GM12892 (cell line): ENCODE results near the gene C1QTNF4.

Source experiments
- POLR2A ChIP-seq: IDR thresholded peaks from 2 replicates; pipeline ENCODE4 v1.6.1; 2011; ENCODE audit warnings: low read depth, low read length, control low read depth
- POLR2AphosphoS5 ChIP-seq: IDR thresholded peaks from 2 replicates; pipeline ENCODE4 v1.6.1; 2011; ENCODE audit warnings: low read depth, low read length, control low read depth
- TAF1 ChIP-seq: IDR thresholded peaks from 2 replicates; pipeline ENCODE4 v1.6.1; 2011; ENCODE audit warnings: low read depth, mild to moderate bottlenecking, control low read depth, low read length, borderline replicate concordance

DNA sequence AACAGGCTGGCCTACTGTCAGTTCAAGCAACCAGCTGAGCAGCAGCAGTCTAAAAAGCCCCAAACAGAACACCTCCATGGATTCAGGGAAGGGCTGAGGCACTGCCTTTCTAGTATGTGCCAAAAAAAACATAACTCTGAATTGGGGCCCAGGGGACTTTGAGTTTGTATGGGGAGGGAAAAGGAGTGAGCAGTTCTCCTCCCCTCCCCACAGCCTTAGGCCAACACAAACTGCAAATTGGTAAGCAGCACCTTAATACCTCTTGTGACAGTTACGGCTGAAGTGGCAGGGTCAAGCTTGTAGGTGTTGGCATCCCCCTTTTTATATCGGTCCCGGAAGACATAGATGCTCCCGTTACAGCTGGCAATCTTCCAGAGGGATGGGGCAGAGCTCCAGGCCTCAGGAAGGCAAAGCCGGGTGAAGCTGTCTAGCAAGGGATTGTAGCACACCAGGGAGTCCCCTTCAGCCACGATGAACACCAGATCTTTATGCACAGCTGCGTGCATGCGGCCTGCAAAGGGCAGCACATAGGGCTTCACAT lies 21.4 kb downstream of the C1QTNF4 start:
- TF ChIP-seq POLR2AphosphoS5 (peak; percentile 16; the same call in 1 of the 2 replicates), POLR2A (no peak), TAF1 (no peak)
